Activated naive CD4-positive, alpha-beta T cell treated with anti-CD3 and anti-CD28 coated beads, Interleukin-2, amount 10 ng/mL, durations not matched to agents 7 days and 5 days (primary cell): ENCODE measurements around the gene DEAF1.

Experiments used
- CTCF ChIA-PET: fragments of 350-600 bp; sonication (Branson Sonifier 250); formaldehyde crosslinking; loops from one replicate; lab custom pipeline; 2021; ENCODE audit warnings: antibody characterized with exemption; lab: Charles Lee
- DNase-seq: peaks from one replicate; pipeline ENCODE4 v3.0.0-alpha.2; 2020
- H3K27ac Mint-ChIP-seq: one replicate; pipeline ENCODE4 v1.8.0; 2021; ENCODE audit warnings: mild to moderate bottlenecking, moderate library complexity, mixed read lengths
- H3K27me3 Mint-ChIP-seq: one replicate; pipeline ENCODE4 v1.8.0; 2021; ENCODE audit warnings: mild to moderate bottlenecking, mixed read lengths
- H3K36me3 Mint-ChIP-seq: one replicate; pipeline ENCODE4 v1.8.0; 2021; ENCODE audit warnings: mixed read lengths
- H3K4me1 Mint-ChIP-seq: one replicate; pipeline ENCODE4 v1.8.0; 2021; ENCODE audit warnings: mixed read lengths
- H3K4me3 Mint-ChIP-seq: one replicate; pipeline ENCODE4 v1.8.0; 2021; ENCODE audit warnings: mild to moderate bottlenecking, moderate library complexity, mixed read lengths
- H3K9me3 Mint-ChIP-seq: one replicate; pipeline ENCODE4 v1.8.0; 2021; ENCODE audit warnings: mixed read lengths

DEAF1 gene

DNA sequence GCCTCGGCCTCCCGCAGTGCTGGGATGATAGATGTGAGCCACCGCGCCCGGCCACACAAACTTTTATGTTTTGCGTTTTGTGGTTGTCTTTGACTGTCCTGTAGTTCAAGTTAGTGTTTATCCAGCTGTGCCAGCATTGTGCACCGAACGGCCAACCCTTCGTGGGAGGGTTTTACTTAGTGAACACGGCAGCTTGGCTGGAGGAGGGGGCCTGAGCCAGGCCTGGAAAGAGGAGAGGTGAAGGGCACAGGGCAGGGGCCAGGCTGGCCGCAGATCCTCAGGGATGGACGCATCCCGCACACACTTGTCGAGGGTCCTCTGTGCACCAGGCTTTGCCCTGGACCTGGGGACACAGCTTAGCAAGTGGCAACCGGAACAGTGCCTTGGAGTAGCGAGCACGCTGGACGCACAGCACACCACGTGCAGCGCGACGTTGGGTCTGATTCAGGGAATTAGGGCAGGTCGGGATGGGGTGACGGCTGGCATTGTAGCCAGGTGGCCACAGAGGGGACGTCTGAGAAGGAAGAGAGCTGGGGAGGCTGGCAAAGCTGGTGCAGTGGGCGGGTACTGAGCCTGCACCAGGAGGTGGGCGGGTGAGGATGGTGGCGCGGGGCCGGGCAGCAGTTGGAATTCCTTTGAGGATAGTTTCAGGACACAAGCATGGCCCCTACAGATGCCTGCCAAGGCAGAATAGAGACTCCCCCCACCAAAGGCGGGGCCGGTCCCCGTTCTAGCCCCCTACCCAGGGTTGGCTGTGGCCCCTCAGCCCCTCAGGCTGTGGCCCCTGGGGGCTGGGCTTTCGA lies 24.4 kb upstream of the DEAF1 start:
- DNase-seq: no peak
- Mint-ChIP-seq H3K4me1 (peaks cover 21% of the 10 kb centered on the region), H3K4me3 (peak overlapping the region; percentile 35), H3K9me3 (peaks cover 2% of the 10 kb centered on the region), H3K27ac (no peak overlapping the region), H3K36me3 (no peaks in the 10 kb centered on the region), H3K27me3 (peaks cover 68% of the 10 kb centered on the region)
- CTCF ChIA-PET: interaction anchor here (1.0 to 1.5 kb wide), 3 partner anchors 9 to 165 kb away, joined by 3 to 5 read pairs (median 3); no protein-coding TSS in a partner anchor

DNA sequence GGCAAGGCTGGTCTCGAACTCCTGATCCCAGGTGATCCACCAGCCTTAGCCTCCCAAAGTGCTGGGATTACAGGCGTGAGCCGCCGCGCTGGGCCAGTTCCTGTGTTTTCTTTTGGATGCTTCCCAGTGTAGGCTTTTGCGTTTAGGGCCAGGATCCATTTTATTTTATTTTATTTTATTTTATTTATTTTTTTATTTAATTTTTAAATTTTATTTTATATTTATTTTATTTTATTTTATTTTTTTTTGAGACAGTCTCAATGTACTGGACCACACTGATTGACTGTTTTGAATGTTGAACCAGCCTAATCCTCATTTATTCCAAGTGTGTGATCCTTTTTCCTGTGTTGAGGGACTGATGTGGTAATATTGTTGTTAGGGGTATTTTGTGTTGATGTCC lies 19.4 kb upstream of the DEAF1 start:
- CTCF ChIA-PET: no interaction called here
- no peak overlapping the region for H3K27ac Mint-ChIP-seq
- no peak overlapping the region for H3K4me3 Mint-ChIP-seq
- no peaks in the 10 kb centered on the region for H3K36me3 Mint-ChIP-seq
- peaks cover 69% of the 10 kb centered on the region for H3K27me3 Mint-ChIP-seq
- peaks cover 13% of the 10 kb centered on the region for H3K4me1 Mint-ChIP-seq
- peaks cover 2% of the 10 kb centered on the region for H3K9me3 Mint-ChIP-seq
- DNase-seq: no peak

DNA sequence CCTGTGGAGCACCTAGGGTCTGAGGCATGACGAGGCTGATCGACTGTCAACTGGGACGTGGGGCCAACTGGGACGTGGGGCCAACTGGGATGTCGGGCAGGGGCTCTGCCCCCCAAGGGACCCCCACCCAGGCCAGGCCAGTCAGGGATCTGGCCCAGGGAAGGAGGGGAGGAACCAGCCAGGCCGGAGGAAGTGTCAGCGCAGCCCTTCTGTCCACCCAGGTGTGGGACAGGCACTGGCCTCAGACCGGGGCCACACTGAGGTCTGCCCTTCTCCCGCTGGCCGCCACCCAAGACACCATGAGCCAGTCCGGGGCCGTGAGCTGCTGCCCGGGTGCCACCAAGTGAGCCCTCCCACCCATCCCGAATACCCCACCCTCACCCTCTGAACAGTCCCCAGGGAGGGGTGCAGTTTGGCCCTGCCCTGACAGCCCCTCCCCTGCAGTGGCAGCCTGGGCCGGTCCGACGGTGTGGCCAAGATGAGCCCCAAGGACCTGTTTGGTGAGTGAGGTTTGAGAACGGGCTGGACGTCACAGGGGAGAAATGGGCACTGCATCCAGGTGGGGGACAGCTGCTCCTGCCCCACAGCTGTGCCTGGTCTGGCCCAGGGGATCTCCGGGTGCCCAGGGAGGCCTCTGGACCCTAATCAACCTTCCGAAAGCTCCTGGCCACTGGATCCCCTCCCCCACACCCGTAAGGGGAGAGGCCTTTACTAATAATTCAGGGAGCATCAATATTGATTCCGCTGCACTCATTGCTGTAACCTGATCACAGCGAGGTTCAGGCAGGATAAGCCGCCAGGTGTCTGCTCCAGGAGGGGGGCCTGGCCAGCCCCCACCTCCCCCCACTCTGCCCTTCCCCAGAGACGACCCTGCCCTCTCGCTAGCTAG lies 14.3 kb upstream of the DEAF1 start:
- DNase-seq: no peak
- Mint-ChIP-seq H3K4me1 (peaks cover 15% of the 10 kb centered on the region), H3K36me3 (peaks cover 1% of the 10 kb centered on the region), H3K27ac (no peak overlapping the region), H3K27me3 (peaks cover 93% of the 10 kb centered on the region), H3K4me3 (no peak overlapping the region), H3K9me3 (no peaks in the 10 kb centered on the region)
- CTCF ChIA-PET: no interaction called here

DNA sequence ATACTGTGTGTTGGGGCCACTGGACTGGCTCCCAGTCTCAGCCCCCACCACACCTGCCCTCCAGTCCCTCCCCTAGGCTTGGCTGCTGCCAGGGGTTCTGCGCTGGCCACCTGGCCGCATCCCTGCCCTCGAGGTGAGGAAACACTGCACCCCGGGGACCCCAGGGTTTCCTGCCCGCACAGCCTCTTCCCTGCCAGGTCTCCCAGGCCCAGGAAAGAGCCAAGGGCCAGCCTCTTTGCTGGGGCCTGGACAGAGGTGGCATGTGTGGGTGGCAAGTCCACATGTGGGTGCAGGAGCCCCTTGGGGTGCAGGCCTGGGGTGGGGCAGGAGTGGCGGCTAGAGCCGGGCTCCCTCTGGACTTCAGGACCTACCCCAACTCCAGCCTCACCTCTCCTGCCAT lies 13.5 kb upstream of the DEAF1 start:
- DNase-seq: no peak
- H3K4me1 Mint-ChIP-seq: peaks cover 15% of the 10 kb centered on the region
- H3K9me3 Mint-ChIP-seq: no peaks in the 10 kb centered on the region
- no peak overlapping the region for H3K27ac Mint-ChIP-seq
- H3K27me3 Mint-ChIP-seq: peaks cover 85% of the 10 kb centered on the region
- H3K4me3 Mint-ChIP-seq: no peak overlapping the region
- H3K36me3 Mint-ChIP-seq: peaks cover 1% of the 10 kb centered on the region
- CTCF ChIA-PET: no interaction called here

DNA sequence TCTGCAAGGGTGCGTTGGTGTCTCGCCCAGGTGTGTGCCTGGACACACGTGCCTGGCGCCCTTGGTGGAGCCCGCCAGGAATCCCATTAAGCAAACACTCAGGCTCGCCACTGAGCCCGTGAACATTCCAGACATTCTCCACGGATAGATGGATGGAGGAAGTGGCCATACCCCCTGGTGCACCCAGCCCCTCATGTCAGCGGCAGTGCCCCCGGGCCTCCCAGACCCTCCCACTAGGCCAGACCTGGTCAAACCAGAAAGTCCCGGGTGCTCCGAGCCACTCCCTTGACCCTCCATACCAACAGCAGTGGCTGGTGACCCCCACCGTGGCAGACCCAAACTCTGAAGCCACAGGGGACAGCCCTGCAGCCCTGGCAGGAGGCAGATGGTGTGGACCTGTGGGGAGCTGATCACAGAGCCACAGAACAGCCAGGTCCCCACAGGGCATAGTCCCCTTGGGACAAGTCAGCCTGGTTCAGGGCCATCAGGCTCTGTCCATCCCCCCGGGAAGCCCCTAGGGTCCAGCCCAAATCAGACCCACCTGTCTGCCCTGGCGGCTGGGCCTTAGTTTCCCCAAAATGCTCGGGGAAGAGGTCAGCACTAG lies 12.9 kb upstream of the DEAF1 start:
- CTCF ChIA-PET: interaction anchor here (1.1 kb wide), 2 partner anchors 10 to 15 kb away, joined by 3 to 4 read pairs; no protein-coding TSS in a partner anchor
- H3K27ac Mint-ChIP-seq: no peak overlapping the region
- no peaks in the 10 kb centered on the region for H3K9me3 Mint-ChIP-seq
- H3K27me3 Mint-ChIP-seq: peaks cover 80% of the 10 kb centered on the region
- H3K4me1 Mint-ChIP-seq: peaks cover 15% of the 10 kb centered on the region
- peaks cover 1% of the 10 kb centered on the region for H3K36me3 Mint-ChIP-seq
- no peak overlapping the region for H3K4me3 Mint-ChIP-seq
- DNase-seq: no peak

DNA sequence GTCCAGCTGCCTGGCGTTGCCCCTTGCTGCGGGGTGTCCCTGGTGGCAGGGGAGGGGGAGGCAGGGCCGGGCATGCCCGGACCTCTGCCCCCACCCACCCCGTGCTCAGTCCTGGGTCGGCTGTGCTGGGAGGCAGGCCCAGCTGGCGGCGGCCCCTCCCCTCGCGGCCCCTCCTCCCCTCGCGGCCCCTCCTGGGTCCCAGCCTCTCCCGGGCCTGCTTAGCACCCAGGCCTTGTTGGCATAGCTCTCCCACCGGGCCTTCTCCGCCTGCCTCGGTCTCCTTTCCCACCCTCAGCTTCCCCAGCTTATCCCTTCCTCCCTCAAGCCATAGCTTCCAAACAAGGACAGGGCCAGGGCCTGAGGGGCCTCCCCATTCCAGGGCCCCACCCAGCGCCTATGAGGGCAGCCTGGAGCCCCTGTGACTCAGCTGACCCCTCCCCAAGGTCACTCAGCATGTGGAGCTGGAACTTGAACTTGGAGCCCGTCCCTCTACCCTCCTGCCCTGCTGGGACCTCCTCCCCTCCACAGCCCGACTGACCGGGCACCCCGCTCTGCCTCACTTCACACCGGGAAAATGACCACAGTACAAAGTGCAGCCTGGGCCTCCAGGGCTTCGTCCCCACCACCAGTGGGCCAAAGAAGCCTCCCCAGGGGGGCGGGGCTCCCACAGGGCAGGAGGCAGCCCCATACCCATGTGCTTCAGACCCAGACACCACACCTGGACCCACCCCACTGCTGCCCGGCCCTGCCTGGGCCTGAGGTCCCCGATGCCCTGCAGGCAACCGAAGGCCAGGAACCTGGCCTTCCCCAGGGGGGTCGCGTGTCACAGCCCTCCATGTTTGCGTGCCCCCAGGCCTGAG lies 12.2 kb upstream of the DEAF1 start:
- CTCF ChIA-PET: interaction anchor here (1.1 kb wide), 2 partner anchors 9 to 15 kb away, joined by 3 to 4 read pairs; no protein-coding TSS in a partner anchor
- no peak for DNase-seq
- H3K4me3 Mint-ChIP-seq: no peak overlapping the region
- peaks cover 73% of the 10 kb centered on the region for H3K27me3 Mint-ChIP-seq
- no peak overlapping the region for H3K27ac Mint-ChIP-seq
- peaks cover 15% of the 10 kb centered on the region for H3K4me1 Mint-ChIP-seq
- peaks cover 1% of the 10 kb centered on the region for H3K36me3 Mint-ChIP-seq
- H3K9me3 Mint-ChIP-seq: no peaks in the 10 kb centered on the region

DNA sequence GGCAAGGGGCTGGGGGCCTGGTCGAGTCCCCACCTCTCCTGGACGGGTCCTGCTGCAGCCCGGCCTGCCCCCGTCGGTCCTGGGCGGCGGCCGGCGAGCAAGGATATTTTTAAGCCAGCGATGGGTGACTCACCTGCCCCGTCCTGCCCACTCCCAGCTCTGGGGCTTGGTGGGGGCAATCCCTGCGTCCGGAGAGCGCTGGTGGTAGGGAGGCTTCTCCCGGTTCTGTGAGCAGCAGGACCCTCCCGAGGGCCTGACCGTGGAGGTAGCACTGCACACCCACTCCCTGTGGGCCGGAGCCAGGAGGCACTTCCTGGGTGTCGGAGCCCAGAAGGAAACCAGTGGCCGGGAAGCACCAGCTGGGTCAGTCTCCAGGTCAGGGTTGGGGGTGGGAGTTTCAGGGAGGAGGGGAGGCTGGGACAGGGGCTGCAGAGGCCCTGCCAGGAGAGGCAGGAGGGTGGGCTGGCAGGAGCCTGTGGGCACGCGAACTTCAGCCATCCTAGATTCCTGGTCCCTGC lies 11.5 kb upstream of the DEAF1 start:
- Mint-ChIP-seq H3K9me3 (no peaks in the 10 kb centered on the region), H3K4me1 (peaks cover 15% of the 10 kb centered on the region), H3K36me3 (peaks cover 3% of the 10 kb centered on the region), H3K27me3 (peaks cover 70% of the 10 kb centered on the region), H3K4me3 (no peak overlapping the region), H3K27ac (no peak overlapping the region)
- CTCF ChIA-PET: interaction anchor here (1.1 kb wide), 2 partner anchors 9 to 16 kb away, joined by 3 to 4 read pairs; no protein-coding TSS in a partner anchor
- DNase-seq: no peak

DNA sequence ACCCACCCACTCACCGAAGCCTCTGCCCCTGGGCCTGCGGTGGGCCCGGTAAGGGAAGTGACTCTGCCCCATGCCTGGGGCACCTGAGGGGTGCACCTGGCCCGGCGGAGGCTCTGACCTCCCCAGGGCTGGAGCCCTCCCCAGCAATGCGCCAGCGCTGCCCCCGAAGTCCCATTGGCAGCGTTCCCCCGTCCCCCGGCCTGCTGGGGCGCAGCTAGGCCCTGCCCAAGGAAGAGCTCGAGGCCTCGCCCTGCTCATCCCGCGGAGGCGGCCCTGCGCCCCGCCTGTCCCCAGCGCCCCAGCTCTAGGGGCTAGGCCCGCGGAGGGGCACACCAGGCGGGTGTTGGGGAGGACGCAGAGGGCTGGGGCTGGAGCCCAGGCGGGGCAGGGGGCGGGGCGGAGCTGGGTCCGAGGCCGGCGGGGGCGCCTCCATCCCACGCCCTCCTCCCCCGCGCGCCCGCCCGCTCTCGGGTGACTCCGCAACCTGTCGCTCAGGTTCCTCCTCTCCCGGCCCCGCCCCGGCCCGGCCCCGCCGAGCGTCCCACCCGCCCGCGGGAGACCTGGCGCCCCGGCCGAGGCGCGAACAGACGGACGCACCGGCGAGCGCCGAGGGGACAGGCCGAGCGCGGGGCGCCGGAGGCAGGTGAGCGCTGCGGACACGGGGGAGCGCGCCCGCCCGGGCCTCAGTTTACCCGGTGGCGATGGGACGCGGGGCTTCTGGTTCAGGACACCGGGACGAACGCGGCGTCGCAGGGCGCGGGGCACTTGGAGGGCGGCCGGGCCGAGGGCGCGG lies 10.8 kb upstream of the DEAF1 start, which contains the start of gene EPS8L2:
EPS8L2 (plus strand) TSS at position 586 of the 793 bp plus-strand sequence. CDS start 3,177 bp downstream, outside the sequence.
- peaks cover 63% of the 10 kb centered on the region for H3K27me3 Mint-ChIP-seq
- H3K36me3 Mint-ChIP-seq: peaks cover 3% of the 10 kb centered on the region
- H3K9me3 Mint-ChIP-seq: no peaks in the 10 kb centered on the region
- CTCF ChIA-PET: interaction anchor here (0.7 kb wide), 1 partner anchor 152 kb away, joined by 3 read pairs; no protein-coding TSS in a partner anchor
- no peak within 1 kb of the TSS for H3K27ac Mint-ChIP-seq
- DNase-seq: peak; percentile 53
- no peak within 1 kb of the TSS for H3K4me3 Mint-ChIP-seq
- peaks cover 11% of the 10 kb centered on the region for H3K4me1 Mint-ChIP-seq

DNA sequence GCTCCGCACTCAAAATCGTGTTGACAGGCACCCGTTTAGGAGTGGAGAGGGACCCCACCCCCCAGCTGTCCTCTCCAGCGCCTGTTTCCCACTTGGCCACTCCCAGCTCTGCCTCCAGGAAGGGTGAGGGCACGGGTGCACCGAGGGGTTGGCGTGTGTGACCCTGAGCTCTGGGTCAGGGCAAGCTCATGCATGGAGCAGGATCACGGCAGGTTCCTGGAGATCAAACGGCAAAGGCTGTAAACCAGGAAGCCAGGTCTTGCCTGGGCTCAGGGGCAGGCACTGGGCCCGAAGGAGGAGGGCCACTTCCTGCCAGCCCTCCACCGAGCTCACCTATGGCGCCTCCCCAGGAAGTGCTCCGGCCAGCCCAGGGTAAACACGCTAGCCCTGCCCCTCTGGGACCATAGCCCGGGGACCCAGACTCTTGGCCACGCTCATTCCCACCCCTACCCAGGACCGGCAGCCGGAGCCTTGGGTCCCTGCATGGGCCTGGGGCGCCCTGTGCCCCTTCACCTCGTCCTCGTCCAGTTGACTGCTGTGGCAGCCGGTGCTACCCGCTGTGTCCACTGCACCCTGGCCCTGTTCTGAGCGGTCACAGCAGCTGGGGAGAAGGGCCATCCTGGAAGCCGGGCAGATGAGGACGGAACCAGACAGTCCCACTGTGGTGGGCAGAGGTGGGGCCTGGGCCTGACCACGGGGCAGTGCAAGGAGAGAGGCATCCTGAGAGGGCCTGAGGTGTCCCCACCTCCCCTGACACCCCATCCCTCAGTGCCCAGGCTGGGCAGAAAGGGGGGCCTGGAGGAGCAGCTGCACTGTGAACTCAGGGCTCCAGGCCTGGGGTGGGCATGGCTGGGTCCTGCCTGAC lies 10.0 kb upstream of the DEAF1 start:
- CTCF ChIA-PET: interaction anchor here (0.7 kb wide), 1 partner anchor 151 kb away, joined by 3 read pairs; no protein-coding TSS in a partner anchor
- peaks cover 7% of the 10 kb centered on the region for H3K36me3 Mint-ChIP-seq
- H3K27ac Mint-ChIP-seq: no peak overlapping the region
- no peak overlapping the region for H3K4me3 Mint-ChIP-seq
- H3K27me3 Mint-ChIP-seq: peaks cover 55% of the 10 kb centered on the region
- no peaks in the 10 kb centered on the region for H3K9me3 Mint-ChIP-seq
- peaks cover 4% of the 10 kb centered on the region for H3K4me1 Mint-ChIP-seq
- DNase-seq: no peak

DNA sequence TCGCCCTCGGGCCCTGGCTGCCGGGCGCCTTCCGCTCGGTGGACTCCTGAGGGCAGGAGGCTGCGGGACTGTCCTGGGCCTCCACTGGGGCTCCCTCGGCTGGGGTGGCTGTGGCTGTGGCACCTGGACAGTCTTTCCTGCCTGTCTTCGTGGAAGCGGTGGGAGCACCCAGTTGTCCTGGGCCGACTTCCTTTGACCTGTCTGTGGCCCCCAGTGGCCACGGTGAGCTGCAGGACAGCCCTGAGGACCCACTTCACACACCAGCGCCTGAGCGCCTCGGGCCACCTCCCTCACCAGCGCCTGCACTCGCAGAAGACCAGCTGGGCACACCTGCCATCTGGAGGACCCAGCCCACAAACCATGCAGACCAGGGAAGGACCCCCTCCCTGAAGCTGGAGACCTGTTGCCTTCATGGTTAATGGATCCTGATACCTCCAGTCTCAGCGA lies 9.2 kb upstream of the DEAF1 start:
- no peak for DNase-seq
- CTCF ChIA-PET: no interaction called here
- peaks cover 47% of the 10 kb centered on the region for H3K27me3 Mint-ChIP-seq
- H3K36me3 Mint-ChIP-seq: peaks cover 9% of the 10 kb centered on the region
- H3K4me3 Mint-ChIP-seq: no peak overlapping the region
- peaks cover 6% of the 10 kb centered on the region for H3K4me1 Mint-ChIP-seq
- no peaks in the 10 kb centered on the region for H3K9me3 Mint-ChIP-seq
- H3K27ac Mint-ChIP-seq: no peak overlapping the region

DNA sequence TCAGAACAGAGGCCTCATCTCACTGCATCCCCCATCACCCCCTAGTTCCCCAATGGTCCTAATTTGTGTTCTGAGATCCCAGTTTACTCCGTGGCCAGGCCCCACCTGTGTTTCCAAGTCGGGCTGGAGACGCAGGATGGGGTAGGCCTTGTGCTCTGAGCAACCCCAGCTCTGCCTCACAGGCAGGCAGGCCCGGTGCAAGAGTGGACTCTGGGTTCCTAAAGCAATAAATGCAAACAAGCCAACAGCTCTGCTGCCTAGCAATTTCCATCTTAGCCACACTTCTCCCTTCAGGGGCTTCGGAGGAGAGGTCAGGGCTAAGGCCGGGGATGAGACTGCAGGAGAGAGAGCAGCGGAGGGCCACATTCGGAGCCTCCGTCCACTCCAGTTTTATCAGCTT lies 8.5 kb upstream of the DEAF1 start:
- no peak overlapping the region for H3K27ac Mint-ChIP-seq

More for the DNA sequence above, 8.5 kb upstream of the DEAF1 start:
- Mint-ChIP-seq H3K9me3 (no peaks in the 10 kb centered on the region), H3K4me3 (no peak overlapping the region), H3K36me3 (peaks cover 11% of the 10 kb centered on the region), H3K4me1 (peaks cover 12% of the 10 kb centered on the region), H3K27me3 (peaks cover 41% of the 10 kb centered on the region)
- CTCF ChIA-PET: no interaction called here
- no peak for DNase-seq
